DMS53 treated with DMSO at 0.1 percent for 48 hours (cell line): ENCODE data around the gene POP4.
"Not testable (repeated sequence)": the region's sequence is repeated elsewhere in the genome, so short reads cannot be mapped to it uniquely, and the experiment has no call there.

Source experiments
- DNase-seq: peaks from one replicate; lab custom pipeline; 2025; ENCODE audit not compliant: unreplicated experiment; lab: John Stamatoyannopoulos, UW

Gene POP4, protein sequence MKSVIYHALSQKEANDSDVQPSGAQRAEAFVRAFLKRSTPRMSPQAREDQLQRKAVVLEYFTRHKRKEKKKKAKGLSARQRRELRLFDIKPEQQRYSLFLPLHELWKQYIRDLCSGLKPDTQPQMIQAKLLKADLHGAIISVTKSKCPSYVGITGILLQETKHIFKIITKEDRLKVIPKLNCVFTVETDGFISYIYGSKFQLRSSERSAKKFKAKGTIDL

DNA sequence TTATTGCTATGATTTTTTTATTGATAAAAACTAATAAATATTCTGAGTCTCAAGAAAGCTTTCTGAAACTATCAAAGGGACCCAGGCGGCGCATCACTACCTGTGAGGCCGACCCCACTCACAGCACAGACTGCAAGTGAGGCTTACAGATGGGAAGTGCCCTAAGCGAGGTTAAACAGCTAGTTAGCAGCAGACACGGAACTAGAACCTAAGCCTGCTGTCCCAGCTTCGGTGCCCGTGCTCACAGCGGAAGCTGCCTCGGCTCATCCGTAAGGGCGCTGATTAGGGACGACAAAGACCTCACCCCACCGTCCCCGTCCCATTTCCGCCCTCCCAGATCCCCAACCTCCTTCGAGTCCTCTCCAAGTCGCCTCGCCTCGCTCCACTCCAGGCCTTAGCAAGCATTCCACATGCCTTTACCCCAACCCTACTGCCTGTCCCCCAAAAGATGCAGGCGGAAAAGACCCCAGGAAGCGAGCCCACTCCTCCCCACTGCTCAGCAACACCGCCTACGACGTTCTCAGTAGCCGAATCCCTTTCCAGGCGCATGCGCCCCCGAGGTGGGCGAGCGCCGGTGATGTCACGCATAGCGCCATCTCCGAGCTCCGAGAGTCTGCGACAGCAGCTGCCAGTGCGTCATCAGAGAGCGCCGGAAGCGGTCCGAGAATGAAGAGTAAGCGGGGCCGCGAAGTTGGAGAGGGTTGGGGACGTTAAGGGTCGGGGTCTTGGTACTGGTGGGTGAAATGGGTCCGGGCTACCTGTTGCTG lies at the start of gene POP4:
TSS of gene POP4 (plus strand) at position 631 of the 767 bp plus-strand sequence. CDS start at position 667, 36 bp downstream.
- peak; percentile 71 for DNase-seq

- not testable (repeated sequence) for DNase-seq
Measured at GRCh38 chr19:29559110-29559509, 47.0 kb upstream of the POP4 start.

DNA sequence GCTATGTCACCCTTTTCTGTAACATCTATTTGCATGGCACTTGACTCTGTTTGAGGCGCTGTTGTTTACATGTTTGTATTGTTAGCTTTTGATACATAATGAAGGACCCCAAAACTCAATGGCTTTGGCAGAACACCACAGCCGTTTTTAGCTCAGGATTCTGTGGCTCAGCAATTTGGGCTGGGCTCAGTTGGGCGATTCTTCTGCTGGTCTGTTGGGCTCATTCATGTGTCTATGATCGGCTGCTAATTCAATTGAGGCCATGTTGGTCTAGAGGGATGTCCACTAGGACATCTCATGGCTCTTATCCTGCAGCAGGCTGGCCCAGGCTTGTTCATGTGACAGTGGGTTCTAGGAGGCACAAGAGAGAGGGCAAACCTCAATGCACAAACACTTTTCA lies 46.3 kb upstream of the POP4 start:
- DNase-seq: no peak

- DNase-seq: no peak
Measured at GRCh38 chr19:29560313-29561075, 45.6 kb upstream of the POP4 start.

DNA sequence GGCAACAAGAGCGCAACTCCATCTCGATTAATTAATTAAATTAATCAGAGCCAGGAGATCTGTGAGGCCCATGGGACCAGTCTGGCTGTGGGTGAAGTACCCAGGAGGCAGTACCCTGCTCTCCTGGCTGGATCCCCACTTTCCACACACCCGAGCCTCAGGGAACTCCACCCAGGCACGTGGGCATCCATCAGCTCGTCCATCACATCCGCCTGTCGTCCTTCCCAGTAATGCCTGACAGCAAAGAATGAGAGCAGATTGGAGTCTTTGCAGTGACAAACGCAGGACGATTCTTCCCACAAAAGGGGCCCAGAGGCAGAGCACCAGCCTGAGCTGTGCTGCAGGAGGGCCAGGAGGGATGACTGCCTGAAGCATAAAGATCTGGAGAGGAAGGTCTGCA lies 44.5 kb upstream of the POP4 start:
- DNase-seq: no peak

- DNase-seq: no peak
Measured at GRCh38 chr19:29562299-29563297, 43.5 kb upstream of the POP4 start.

GRCh38 chr19:29563486-29564101 lies 42.5 kb upstream of the POP4 start:
- DNase-seq: no peak

DNA sequence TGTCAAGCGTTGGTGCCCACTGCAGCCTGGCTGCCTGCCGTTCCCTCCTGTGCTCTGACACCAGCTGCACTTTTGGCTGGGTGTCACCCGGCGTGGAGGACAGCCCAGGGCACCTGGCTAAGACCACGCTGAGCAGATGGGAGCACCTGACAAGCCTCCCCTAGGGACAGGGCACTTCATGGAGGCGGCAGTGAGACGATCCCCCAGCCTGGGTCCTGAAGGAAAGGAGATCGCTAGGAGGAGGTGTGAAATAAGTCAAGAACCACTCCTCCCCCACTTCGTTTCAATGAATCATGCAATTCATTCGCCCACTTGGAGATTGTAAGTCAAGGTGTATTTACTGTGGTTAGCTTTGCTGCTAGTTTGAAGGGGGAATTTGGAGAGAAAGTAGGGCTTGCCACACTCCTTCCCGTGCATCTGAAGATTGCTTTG lies 41.5 kb upstream of the POP4 start:
- no peak for DNase-seq

DNA sequence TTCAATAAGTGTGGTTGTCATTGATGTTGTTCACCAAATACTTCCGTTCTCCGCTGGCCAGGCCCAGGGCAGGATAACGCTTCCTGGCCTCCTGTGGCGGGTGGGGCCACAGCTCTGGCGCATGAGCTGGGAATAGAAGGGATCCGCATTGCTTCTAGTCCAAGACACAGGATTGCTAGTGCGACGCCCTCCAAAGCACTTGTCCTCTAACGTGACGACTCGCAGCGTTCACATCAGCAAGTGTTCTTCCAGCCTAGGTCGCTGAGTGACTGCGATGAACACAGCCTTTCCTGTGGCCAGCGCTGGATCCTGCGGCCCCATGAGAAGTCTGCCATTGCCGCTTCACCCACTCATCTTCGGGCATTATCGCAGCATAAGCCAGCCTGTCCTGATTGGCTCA lies 40.9 kb upstream of the POP4 start:
- DNase-seq: no peak

DNA sequence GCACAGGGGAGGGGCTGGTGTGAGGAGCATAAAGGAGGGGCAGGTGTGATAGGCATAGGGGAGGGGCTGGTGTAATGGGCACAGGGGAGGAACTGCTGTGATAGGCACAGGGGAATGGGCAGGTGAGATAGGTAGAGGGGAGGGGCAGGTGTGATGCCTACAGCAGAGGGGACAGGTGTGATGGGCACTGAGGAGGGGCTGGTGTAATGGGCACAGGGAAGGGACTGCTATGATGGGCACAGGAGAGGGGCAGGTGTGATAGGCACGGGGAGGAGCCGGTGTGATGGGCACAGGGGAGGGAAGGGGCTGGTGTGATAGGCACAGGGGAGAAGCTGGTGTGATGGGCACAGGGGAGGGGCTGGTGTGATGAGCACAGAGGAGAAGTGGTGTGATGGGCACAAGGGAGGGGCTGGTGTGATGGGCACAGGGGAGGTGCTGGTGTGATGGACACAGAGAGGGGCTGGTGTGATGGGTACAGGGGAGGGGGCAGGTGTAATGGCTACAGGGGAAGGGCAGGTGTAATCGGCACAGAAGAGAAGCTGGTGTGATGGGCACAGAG lies 39.5 kb upstream of the POP4 start:
- DNase-seq: no peak

DNA sequence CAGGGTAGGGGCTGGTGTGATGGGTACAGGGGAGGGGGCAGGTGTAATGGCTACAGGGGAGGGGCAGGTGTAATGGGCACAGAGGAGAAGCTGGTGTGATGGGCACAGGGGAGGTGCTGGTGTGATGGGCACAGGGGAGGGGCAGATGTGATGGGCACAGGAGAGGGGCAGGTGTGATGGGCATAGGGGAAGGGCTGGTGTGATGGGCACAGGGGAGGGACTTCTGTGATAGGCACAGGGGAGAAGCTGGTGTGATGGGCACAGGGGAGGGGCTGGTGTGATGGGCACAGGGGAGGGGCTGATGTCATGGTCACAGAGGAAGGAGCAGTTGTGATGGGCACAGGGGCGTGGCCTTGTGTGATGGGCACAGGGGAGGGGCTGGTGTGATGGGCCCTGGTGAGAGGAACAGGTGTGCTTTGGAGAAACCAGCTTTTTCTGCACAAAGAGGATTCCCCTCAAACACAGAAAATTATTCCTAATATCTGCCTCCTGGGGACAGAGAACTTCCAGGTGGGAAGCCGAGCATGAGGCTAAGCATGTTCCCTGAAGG lies 38.6 kb upstream of the POP4 start:
- DNase-seq: no peak

DNA sequence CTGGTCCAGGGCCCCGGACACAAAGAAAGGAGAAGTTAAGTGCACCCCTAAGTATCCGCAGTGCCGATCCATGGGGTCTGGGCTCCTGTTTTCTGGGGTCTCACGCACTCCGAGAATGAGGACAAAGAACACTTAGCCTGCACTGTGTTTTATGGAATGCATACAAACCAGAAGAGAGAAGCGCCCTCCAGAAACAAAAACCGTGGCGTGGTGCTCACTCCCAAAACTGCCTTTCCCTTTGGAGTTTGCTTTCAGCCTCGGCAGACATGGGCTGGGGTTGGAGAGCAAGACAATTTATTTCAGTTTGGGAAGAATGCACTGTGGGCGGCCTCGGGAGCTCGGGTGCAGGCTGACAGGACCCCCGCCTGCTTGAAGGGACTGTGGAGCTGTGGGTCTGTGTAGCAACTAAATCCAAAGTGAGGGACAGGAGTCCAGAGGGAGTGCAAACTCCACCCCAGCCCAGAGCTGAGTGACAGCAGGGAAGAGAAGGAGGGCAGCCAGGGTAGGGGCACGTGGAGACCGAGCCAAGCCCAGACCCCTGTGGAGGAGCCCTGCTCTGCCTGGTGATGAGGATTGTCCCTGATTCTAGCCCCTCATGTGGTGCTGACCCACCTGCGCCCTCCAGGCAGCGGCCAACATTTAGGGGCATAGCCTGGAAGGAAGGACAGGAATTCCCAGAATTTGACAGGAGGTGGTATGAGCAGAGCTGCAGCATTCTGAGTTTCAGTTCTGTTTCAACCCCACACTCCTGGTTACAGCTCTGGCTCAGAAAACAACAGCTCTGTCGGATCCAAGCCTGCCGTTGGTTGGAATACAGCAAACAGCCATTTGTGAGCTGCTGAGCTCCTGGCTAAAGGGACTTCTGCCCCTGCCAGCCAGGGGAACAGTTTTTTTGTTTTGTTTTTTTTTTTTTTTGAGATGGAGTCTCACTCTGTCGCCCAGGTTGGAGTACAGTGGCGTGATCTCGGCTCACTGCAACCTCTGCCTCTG lies 37.8 kb upstream of the POP4 start:
- DNase-seq: no peak

GRCh38 chr19:29569038-29569911 lies 36.8 kb upstream of the POP4 start:
- no peak for DNase-seq

- no peak for DNase-seq
Measured at GRCh38 chr19:29571181-29571580, 34.9 kb upstream of the POP4 start.

GRCh38 chr19:29573486-29573885 lies 32.6 kb upstream of the POP4 start:
- DNase-seq: no peak

DNA sequence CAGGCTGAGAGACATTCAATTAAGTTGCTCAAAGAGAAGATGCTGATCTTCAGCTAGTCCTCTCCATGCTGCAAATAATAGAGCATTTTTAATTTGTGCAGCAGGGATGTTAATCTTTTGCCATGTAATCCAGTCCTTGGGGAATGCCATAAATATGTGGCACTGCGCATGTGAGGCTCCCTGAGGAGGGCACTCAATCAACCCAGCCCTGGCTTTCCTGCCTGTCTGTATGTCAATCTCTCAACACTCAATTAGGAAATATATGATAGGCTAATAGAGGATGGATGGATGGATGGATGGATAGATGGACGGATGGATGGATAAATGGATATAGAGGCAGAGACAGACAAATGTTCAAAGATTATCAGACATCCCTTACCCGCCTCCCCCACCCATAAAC lies 31.6 kb upstream of the POP4 start:
- DNase-seq: no peak

GRCh38 chr19:29576046-29576606 lies 30.0 kb upstream of the POP4 start:
- no peak for DNase-seq
